Measurements from ENCODE around the gene CIAPIN1.

DNA sequence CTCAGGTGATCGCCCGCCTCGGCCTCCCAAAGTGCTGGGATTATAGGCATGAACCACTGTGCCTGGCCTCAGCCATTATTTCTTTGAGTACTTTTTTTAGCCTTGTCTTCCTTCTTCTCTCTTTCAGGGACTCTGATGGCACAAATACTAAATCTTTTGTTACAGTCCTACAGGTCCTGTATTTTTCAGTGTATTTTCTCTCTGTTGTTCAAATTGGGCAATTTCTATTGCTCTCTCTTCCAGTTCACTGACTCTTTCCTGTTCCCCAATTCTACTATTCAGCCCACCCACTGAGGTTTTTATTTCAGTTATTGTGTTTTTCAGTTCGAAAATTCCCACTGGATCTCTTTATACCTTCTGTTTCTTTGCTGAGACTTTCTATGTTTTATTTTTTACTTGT is 46.6 kb upstream of the CIAPIN1 start:
- TF ChIP-seq, protein P1, sequence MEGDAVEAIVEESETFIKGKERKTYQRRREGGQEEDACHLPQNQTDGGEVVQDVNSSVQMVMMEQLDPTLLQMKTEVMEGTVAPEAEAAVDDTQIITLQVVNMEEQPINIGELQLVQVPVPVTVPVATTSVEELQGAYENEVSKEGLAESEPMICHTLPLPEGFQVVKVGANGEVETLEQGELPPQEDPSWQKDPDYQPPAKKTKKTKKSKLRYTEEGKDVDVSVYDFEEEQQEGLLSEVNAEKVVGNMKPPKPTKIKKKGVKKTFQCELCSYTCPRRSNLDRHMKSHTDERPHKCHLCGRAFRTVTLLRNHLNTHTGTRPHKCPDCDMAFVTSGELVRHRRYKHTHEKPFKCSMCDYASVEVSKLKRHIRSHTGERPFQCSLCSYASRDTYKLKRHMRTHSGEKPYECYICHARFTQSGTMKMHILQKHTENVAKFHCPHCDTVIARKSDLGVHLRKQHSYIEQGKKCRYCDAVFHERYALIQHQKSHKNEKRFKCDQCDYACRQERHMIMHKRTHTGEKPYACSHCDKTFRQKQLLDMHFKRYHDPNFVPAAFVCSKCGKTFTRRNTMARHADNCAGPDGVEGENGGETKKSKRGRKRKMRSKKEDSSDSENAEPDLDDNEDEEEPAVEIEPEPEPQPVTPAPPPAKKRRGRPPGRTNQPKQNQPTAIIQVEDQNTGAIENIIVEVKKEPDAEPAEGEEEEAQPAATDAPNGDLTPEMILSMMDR (IDR thresholded peaks at IDR 0.05) = no peak
- TF ChIP-seq POLR2A (IDR thresholded peaks at IDR 0.05) = no peak
- no peak for TF ChIP-seq POLR2AphosphoS5 (IDR thresholded peaks at IDR 0.05)

All from stomach (tissue), 4 donors.